ENCODE results near the gene TMEM185B. TPM values are rescaled to one million over a fixed set of nuclear protein-coding genes. Genes with fewer than 3 reads are reported as not detected.

TMEM185B gene
- total and polyA plus RNA-seq, 2 donors (not counting 3 experiments of a cell fraction or from before 2014, with no cell fraction given): 29.9 to 31.8 TPM

- no peak for DNase-seq (ENCODE audit: low read depth, low spot score)
- POLR2A ChIA-PET: no interaction called here
These were observed 27.9 kb upstream of the TMEM185B start for GRCh38 chr2:120251078-120251477.

More at GRCh38 chr2:120251078-120251477, 27.9 kb upstream of the TMEM185B start:
- Histone ChIP-seq H3K9me3 (replicated peaks; ENCODE audit: control insufficient read depth, insufficient read depth, low read length) (no peaks in the 10 kb centered on the region), H3K9me1 (replicated peaks; ENCODE audit: control insufficient read depth, extremely low read depth, insufficient read depth, low read length) (no peaks in the 10 kb centered on the region), H2AFZ (ENCODE audit: low read depth, low read length) (no peak overlapping the region), H3K4me1 (ENCODE audit: control insufficient read depth, extremely low read depth, insufficient read depth, low read length) (peaks cover 37% of the 10 kb centered on the region), H3K27me3 (ENCODE audit: control insufficient read depth in 2 of 2, insufficient read depth in 2 of 2, low read length in 2 of 2) (no peaks in the 10 kb centered on the region), H3K4me3 (replicated peaks in 1 of 3; ENCODE audit: insufficient read depth in 1 of 3, low read depth in 1 of 3, low read length in 3 of 3) (no peak overlapping the region), H3K79me2 (ENCODE audit: control insufficient read depth, insufficient read depth, low read length) (peaks cover 29% of the 10 kb centered on the region), H4K20me1 (replicated peaks; ENCODE audit: control insufficient read depth, extremely low read depth, insufficient read depth, low read length) (no peaks in the 10 kb centered on the region), H3K27ac (ENCODE audit: insufficient read depth, low read depth, low read length) (no peak overlapping the region), H3K4me2 (ENCODE audit: insufficient read depth, low read length) (no peak overlapping the region), H3K9ac (replicated peaks; ENCODE audit: extremely low read depth, insufficient read depth, low read length) (no peak overlapping the region), H3K36me3 (ENCODE audit: control insufficient read depth in 2 of 2, extremely low read depth in 1 of 2, insufficient read depth in 2 of 2, low read length in 2 of 2) (no peaks in the 10 kb centered on the region)
- no peak for FAIRE-seq
- BruUV-seq (replicated peaks): no TSS peak
- intact Hi-C loops (cut with micrococcal nuclease): loop anchor here (10.0 kb wide), 1 partner anchor 304 kb away; no protein-coding TSS in a partner anchor
- CTCF ChIA-PET: interaction anchor here (2.3 to 4.0 kb wide), 3 partner anchors 11 to 63 kb away, joined by 17 to 42 read pairs (median 29); partner anchors contain the start of gene TMEM185B
- no peak for TF ChIP-seq MAX (IDR thresholded peaks at IDR 0.05; ENCODE audit: insufficient read depth, insufficient read length)
- no peak for TF ChIP-seq FOS (IDR thresholded peaks at IDR 0.05; ENCODE audit: borderline replicate concordance, insufficient read depth, low read length)
- TF ChIP-seq MYC (IDR thresholded peaks at IDR 0.05; ENCODE audit: low read depth, low read length): no peak
- TF ChIP-seq, protein P1, sequence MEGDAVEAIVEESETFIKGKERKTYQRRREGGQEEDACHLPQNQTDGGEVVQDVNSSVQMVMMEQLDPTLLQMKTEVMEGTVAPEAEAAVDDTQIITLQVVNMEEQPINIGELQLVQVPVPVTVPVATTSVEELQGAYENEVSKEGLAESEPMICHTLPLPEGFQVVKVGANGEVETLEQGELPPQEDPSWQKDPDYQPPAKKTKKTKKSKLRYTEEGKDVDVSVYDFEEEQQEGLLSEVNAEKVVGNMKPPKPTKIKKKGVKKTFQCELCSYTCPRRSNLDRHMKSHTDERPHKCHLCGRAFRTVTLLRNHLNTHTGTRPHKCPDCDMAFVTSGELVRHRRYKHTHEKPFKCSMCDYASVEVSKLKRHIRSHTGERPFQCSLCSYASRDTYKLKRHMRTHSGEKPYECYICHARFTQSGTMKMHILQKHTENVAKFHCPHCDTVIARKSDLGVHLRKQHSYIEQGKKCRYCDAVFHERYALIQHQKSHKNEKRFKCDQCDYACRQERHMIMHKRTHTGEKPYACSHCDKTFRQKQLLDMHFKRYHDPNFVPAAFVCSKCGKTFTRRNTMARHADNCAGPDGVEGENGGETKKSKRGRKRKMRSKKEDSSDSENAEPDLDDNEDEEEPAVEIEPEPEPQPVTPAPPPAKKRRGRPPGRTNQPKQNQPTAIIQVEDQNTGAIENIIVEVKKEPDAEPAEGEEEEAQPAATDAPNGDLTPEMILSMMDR (IDR thresholded peaks at IDR 0.05; ENCODE audit: extremely low read depth in 1 of 2, insufficient read depth in 1 of 2, low read depth in 1 of 2, low read length in 2 of 2): no peak
- no peak for TF ChIP-seq GATA2 (IDR thresholded peaks at IDR 0.05; ENCODE audit: insufficient read depth, insufficient read length, low read depth, low read length)
- TF ChIP-seq EZH2 (IDR thresholded peaks at IDR 0.05; ENCODE audit: borderline replicate concordance, low read depth, low read length, severe bottlenecking): no peak
- dilution Hi-C loops (cut with MboI; ENCODE audit: extremely low pct_ligation_motif_present, low sequenced_read_pairs): no loop called here
